Stimulated activated naive CD4-positive, alpha-beta T cell (primary cell): ENCODE measurements around the gene MAST2.
"Not testable (repeated sequence)": the region's sequence is repeated elsewhere in the genome, so short reads cannot be mapped to it uniquely, and the experiment has no call there.

Experiments
- DNase-seq, 6 experiments: peaks; one replicate each; lab custom pipeline; 2025; lab: John Stamatoyannopoulos, UW

MAST2 gene

DNA sequence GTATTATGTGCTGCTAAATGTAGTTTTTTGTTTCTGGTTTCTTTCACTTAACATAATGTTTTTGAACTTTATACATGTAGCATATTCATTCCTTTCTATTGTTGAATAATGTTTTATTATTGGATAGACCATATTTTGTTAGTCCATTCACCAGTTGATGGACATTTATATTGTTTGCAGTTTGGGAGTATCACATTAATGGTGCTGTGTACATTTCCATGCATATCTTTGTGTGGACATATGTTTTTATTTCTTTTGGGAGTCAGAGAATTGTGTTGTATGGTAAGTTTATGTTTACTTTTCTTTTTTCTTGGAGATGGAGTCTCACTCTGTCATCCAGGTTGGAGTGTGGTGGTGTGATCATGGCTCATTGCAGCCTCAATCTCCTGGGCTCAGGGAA is 134.6 kb downstream of the MAST2 start:
- DNase-seq, result no peak

DNA sequence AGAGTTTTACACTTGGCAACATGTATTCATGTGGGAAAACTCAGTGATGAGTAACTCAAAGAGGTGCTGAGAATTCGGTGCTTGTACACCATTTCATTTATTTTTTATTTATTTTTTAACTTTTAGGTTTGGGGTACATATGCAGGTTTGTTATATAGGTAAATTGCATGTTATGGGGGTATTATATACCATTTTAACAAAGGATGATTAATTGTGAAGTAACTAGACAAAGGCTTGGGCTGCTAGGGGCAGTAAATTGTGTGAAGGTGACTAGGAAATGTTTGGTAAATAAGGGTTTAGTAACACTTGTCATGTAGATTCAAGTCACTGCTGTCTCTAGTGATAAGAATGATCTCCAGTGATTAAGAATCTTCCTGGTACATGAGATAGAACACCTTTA is 139.0 kb downstream of the MAST2 start:
- no peak for DNase-seq

DNA sequence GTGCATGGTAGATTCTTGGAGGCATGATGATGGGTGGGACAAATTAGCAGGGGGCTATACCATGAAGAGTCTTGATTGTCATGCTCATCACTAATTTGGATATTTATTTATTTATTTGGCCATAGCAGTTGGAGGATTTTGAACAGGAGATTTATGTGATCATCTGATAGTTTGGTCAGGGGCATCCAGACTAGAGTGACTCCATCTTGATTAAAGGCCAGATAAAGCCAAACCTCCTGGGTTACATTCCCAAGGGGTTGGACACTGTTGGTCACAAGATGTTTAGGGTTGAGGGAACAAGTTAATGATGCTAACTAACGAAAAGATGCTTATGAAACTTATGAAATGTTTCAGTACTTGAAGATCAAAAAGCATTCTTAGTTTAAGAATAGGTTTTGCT is 139.8 kb downstream of the MAST2 start:
- no peak for DNase-seq

DNA sequence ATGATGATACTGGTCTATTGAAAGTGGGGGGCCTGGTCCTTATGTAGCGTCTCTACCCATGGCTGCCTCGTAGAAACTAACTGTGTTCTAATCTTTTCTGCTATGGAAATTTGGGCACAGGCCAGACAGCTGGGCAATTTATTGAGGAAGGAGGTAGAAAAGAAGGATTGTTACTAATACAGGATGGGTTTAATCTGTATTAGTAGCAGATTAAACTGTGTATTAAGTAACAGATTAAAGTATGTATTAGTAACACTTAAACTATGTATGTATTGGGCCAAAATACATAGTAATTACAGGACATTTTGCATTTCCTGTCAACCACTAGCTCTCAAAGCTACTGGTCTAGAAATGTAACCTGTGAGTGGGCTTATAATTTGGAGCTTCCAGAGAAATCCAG is 142.0 kb downstream of the MAST2 start:
- DNase-seq, result no peak

DNA sequence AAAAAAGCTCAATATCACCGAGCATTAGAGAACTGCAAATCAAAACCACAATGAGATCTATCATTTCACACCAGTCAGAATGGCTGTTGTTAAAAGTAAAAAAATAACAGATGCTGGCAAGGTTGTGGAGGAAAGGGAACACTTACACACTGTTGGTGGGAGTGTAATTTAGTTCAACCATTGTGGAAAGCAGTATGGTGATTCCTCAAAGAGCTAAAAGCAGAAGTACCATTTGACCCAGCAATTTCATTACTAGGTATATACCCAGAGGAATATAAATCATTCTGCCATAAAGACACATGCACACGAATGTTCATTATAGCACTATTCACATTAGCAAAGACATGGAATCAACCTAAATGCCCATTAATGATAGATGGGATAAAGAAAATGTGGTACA is 146.1 kb downstream of the MAST2 start:
- DNase-seq, result not testable (repeated sequence)

DNA sequence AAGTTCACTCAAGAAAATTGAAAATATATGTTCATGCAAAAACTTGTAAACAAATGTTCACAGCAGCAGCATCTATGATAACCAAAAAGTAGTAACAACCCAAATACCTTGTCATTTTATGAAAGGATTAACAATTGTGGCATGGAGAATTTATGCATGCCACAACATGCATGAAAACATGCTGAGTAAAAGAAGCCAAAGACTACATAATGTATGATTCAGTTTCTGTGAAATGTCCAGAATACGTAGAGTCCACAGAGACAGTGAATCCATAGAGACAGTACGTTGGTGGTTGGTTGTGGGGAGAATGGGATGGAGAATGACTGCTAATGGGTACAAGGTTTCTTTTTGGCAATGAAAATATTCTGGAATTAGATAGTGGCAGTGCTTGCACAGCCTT is 148.7 kb downstream of the MAST2 start:
- no peak for DNase-seq

DNA sequence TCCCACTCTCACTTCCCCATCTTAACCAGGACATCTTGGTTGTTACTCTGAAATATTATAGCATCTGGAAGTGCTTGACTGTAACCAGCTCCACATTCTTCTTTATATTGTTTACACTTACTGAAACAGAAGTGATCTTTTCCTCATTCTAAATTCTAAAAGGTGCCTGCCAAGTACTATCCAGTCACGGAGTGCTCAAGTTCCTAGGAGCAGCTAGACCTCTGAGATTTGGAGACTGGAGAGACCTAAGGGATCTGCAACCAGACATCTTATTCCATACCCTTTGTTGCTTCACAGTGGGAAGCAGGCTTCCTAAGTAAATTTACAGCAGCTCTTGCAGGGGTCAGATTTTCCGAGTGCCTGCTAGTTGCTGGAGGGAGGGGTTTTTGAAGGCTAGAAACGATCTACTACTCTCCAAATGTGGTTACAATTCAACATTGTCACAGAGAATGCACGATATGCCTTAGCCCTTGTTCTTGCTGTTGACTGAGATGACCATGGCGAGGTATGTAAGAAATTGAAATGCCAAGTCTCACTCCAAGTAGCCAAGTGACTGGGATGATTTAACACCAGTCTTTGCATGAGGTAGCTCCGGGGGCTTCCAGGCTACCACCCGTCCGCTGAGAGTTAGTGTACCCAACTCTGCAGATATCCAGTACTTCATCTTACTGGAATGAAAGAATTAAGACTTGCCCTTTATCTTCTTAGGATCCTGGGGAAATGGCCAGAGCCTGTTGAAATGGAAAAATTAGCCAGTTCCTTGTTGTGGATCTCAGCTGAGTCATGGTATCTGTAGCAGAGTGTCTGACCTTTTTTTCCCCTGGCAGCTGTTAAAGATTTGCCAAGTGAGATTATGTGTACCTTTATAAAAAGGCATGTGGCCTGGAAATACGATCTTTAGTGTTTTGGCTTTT is 150.8 kb downstream of the MAST2 start:
- no peak for DNase-seq

DNA sequence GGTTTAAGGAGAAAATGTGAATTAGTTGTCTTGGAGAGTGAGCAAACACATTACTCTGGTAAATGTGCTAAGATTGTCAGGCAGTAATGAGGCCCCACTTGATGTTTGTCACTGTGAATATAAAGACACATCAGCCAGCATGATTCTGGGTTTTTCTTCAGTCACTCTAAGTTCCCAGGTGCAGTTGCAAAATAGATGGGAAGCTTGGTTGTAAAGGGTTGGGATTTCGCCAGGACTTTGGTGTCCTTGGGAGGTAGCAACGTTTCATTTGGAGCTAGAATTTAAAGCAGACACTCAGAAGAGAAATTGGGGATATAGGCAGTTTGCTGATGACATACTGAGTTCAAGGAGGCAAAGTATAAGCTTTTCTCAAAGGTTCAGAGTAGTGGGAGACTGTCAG is 154.3 kb downstream of the MAST2 start:
- DNase-seq, result no peak

DNA sequence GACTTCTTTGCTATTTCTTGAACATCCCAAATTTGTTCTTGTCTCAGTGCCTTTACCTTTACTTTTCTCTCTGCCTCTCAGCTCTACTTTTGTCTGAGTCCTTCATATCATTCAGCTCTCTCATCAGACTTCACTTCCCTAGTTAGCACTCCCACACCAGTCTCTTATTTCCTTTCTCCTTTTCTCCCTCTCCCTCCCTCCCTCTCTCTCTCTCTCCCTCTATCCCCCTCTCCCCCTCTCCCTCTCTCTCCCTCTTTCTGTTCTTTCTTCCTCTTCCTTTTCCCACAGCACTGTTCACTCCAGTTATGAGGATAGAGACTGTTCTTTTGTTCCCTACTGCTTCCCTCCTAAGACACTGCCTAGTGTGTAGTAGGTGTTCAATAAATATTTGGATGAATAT is 154.9 kb downstream of the MAST2 start:
- DNase-seq, result no peak

DNA sequence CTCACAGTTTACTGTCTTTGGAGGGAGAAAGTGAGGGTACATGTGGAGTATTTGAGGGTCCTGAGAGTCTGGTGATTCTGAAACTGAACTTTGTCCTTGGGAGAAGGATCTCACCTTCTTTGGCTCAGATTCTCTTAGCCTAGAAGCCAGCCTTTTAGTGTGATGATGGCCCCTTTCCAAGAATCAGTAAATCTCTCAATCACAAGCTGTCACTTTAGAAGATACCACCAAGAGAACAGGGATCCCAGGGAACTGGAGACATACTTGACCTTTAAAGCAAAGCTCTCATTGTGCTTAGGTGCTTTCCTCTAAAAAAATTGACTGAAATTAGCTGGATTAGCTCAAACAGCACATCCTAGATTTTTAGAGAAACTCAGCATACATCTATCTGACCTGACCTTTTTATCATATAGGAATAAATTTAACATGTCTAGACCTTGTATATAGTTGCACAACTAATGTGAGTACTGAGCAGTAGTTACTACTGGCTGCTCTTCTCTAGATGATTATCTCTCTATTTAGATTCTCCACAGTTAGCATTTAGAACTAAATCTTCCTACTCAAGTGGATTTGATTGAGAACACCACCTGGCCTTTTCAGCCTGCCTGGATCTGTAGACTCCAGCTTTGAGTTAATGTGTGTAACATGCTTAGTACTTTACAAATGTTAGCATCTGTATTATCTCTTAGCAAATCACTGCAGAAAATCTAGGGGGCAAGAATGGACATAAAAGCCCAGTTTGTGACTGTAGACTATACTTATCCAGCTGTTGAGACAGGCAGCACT is 157.7 kb downstream of the MAST2 start:
- no peak for DNase-seq

DNA sequence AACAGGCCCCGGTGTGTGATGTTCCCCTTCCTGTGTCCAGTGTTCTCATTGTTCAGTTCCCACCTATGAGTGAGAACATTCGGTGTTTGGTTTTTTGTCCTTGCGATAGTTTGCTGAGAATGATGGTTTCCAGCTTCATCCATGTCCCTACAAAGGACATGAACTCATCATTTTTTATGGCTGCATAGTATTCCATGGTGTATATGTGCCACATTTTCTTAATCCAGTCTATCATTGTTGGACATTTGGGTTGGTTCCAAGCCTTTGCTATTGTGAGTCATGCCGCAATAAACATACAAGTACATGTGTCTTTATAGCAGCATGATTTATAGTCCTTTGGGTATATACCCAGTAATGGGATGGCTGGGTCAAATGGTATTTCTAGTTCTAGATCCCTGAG is 158.5 kb downstream of the MAST2 start:
- not testable (repeated sequence) for DNase-seq

DNA sequence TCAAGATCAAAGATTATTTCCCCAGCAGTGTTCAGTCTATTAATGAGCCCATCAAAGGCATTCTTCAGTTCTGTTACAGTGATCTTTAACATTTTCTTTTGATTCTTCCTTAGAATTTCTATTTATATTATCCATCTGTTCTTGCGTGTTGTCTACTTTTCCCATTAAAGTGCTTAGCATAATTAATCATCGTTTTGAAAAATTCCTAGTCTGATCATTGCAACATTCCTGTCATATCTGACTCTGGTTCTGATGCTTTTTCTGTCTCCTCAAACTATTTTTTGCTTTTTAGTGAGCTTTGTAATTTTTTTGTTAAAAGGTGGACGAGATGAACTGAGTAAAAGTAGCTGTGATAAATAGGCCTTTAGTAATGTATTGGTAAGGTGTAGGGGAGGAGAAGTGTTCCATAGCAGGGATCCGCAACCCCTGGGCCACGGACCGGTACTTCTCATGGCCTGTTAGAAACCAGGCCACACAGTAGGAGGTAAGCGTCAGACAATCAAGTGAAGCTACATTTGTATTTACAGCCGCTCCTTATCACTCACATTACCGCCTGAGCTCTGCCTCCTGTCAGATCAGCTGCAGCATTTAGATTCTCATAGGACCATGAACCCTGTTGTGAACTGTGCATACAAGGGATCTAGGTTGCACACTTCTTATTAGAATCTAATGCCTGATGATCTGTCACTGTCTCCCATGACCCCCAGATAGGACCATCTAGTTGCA is 165.7 kb downstream of the MAST2 start:
- DNase-seq, result no peak

DNA sequence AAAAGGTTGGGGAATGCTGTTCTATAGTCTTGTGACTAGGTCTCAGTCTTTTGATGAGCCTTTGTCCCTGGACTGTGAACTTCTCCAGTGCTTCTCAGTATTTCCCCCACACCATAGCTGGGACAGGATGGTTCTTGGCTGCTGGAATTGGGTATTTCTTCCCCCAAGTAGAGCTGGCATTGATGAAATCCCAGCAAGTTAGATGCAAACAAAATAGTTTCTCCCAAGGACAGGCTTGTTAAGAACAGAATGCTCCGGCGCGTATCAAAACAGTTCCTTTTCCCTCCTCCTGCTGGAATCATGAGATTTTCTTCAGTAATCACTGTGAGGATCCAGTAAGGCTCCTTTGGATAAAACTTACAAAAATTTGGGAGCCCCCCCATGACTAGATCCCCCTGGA is 166.5 kb downstream of the MAST2 start:
- no peak for DNase-seq

DNA sequence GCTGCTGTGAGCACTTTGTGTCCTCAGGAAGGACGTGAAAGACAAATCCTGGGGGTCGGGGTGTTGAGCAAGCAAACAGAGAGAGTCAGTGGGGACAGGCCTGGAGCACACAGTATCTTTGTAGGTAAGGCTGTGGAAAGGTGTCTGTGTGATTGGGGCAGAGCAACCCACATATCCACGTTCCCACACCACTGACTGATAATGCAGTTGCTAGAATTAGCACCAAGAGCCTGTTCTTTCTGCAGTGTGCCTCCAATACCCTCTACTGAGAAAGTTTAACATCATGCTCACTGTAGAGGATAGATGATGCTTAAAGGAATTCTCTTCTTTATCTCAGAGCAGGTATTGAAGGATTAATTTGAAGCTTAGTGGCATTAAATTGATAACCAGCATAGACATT is 167.9 kb downstream of the MAST2 start:
- DNase-seq, result no peak

DNA sequence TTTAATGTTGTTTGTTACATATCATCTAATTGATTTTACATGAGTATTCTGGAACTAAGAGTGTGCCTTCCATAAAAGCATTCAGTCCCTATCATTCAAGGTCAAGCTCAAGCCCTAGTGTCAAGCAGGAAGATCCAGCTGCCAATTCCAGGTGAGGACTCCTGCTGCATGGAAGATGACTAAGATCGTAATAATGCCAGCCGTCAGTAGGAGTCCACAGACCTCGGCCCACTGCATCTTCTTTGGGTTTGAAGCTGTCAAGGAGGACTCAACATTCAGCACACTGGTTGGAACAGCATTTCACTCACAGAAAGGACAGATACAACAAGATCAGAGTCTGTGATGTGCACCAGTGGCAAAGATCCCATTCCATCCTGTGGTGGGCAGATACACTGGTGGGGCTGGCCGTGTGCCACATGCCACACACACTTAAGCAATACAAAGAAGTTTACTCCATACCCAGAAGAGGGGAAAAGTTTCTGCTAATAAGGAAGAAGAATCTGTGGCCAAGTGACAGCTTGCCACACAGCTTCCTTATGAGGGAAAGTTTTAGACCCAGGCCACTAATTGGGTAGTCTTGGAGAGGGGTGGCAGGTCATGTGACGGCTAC is 168.6 kb downstream of the MAST2 start:
- DNase-seq, result no peak

DNA sequence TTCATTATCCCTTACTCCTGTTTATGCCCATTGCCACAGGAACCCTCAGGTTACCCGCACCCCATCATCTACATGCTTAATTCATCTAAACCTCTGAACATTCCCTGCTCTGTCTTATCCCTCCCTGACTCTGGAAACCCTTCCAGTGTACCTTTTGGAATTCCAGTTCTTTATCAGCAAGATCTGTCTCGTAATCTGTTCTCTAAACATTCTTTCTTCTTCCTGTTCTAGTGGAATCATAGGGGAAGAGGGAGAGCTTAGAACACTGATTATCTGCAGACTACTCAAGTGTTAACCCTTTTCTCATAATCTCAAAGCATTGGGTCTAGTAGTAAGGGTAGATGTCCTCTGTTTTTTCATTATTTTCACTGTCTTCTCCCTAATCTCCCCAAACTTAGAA is 169.2 kb downstream of the MAST2 start:
- no peak for DNase-seq

DNA sequence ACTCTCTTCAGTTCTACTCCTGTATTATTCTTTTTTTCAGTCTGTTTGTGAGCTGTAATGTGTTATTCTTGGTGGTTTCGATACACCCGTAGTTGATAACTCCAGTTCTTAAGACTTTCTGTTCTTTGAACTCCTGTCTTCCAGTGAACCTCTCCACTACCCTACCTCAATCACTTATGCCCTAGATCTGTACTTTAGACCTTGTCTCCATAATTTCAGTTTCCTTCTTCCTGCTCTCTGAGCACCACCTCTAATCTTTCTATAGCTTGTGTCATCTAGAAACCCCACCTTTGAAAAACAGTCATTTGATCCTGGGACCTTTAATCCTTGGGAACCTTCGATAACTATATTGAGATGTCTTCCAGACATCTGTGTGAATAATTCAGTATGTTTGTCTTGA is 169.7 kb downstream of the MAST2 start:
- DNase-seq, result no peak

DNA sequence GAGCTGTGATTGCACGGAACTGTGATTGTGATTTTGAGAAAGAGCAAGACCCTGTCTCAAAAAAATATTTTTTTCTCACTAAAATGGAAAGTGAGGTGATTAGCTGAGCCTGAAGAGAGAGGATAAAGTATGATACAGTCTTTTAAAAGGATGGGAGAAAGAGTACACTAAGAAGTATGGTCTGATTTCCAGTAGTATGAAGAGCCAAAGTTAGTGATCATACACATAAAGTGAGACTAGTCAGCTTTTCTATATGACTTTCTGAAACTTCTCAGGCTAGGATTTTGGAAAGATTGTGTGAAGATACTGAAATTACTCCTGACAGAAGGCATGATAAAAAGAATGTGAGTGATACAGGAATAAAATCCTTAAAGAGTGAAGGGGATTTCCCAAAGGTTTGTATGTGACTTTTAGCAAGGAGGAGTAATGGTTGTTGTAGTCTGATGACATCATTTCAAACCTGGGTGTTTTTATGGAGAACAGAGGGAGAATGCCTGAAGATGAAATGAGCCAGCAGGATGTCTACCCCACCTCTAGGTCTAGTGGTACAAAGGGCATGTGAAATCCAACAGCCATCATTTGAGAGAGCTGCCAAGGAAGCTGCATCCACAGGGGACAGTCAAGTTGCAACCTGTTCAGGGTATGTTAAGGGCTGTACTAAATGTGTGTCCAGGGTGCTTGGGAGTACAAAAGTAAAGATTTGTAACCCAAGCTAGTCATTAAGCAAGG is 171.3 kb downstream of the MAST2 start:
- no peak for DNase-seq

DNA sequence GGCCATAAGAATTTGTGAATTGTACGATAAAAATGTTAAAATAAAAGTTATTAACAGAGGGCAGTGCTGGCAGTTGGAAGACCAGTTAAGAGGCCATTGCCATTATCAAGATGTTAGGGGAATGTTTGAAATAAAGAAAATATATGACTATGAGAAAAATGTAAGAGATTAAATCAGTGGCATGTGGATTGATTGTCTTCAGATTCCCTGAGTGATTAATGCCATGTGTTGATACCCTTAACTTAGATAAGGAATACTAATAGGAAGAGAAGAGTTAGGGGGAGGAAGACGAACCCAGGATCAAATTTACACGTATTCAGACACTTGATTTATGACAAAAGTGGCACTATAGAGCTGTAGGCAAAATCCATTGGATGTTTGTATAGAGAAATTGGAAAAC is 173.2 kb downstream of the MAST2 start:
- no peak for DNase-seq

DNA sequence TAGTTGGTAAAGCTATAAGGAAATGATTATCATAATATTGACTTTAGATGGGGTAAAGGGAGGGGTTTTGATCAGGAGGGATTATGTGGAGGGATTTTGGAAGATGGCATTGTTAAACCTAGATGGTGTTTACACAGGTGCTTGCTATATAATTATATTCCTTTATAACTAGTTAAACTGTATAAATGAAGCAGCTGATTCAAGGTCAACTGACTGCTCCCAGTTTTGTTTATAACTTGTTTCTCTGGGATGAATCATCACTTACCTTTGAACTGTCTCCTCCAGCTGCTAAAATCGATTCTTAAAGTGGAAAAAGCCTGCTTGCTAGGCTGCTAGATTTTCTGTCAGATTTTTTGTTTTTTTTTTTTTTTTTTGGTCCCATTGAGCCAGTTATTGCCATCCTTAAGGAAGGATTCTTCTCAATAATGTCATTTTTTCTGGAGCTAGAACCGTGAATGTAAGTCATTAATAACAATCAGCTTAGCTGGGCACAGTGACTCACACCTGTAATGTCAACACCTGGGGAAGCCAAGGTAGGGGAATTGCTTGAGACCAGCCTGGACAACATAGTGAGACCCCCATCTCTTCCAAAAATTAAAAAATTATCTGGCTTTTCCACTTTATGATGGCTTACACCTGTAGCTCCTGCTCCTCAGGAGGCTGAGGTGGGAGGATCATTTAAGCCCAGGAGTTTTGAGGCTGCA is 175.8 kb downstream of the MAST2 start:
- no peak for DNase-seq

DNA sequence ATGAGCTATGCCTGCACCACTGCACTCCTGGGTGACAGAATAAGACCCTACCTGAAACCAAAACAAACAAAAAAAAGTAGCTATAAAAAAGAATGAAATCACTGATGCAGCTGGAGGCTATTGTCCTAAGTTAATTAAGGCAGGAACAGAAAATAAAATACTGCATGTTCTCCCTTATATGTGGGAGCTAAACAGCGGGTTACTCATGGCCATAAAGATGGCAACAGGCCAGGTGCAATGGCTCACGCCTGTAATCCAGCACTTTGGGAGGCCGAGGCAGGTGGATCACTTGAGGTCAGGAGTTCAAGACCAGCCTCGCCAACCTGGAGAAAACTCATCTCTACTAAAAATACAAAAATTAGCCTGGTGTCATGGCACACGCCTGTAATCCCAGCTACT is 176.4 kb downstream of the MAST2 start:
- DNase-seq, result no peak
